ENCODE data around the gene HDDC3.

GRCh38 chr15:90960298-90961091, 28.1 kb upstream of the HDDC3 start:
- TF ChIP-seq CTCF (IDR thresholded peaks at IDR 0.05; ENCODE audit: insufficient read depth, low read depth, low read length) = no peak
- no peak for TF ChIP-seq EZH2 (IDR thresholded peaks at IDR 0.05; ENCODE audit: insufficient read depth, low read length)
